Motor neuron (in vitro differentiated cells): ENCODE measurements around the gene TPH2. TPM values are rescaled to one million over a fixed set of nuclear protein-coding genes. Genes with fewer than 3 reads are reported as not detected.

Source experiments
- total RNA-seq, 8 experiments: library from RNA; unstranded; fragments of 300-600 nt; gene quantifications; 2 replicates each; pipeline versions ENCODE4 v1.2.3 to v1.2.4, GENCODE V29; 2022

The TPH2 gene
- total RNA-seq, 8 experiments from 2014 or later = 0.22 to 30.3 (median 0.46) TPM; not detected in 1

Other genes with a start within 250 kb of the TPH2 start
- 10 to 100 TPM; 20.0 to 55.1 (median 41.0) TPM for gene RAB21, start 184.0 kb upstream of the TPH2 start, total RNA-seq
- 10 to 100 TPM; 10.1 to 54.4 (median 29.5) TPM for gene TBC1D15, start 99.1 kb upstream of the TPH2 start, total RNA-seq